Nephron progenitor cell (in vitro differentiated cells): ENCODE results near the gene HLF.

Experiments
- DNase-seq: peaks from one replicate; pipeline ENCODE4 v3.0.0; 2021
- H3K27ac Mint-ChIP-seq: 2 replicates; pipeline ENCODE4 v1.8.0; 2021; ENCODE audit warnings: mild to moderate bottlenecking, moderate library complexity, mixed read lengths
- H3K27me3 Mint-ChIP-seq: 2 replicates; pipeline ENCODE4 v1.8.0; 2021; ENCODE audit warnings: mild to moderate bottlenecking, low read depth, mixed read lengths; ENCODE audit not compliant: poor library complexity
- H3K36me3 Mint-ChIP-seq: 2 replicates; pipeline ENCODE4 v1.8.0; 2021; ENCODE audit warnings: low read depth, mixed read lengths
- H3K4me1 Mint-ChIP-seq: 2 replicates; pipeline ENCODE4 v1.8.0; 2021; ENCODE audit warnings: mixed read lengths
- H3K4me3 Mint-ChIP-seq: 2 replicates; pipeline ENCODE4 v1.8.0; 2021; ENCODE audit warnings: mild to moderate bottlenecking, moderate library complexity, mixed read lengths
- H3K9me3 Mint-ChIP-seq: 2 replicates; pipeline ENCODE4 v1.8.0; 2021; ENCODE audit warnings: mild to moderate bottlenecking, moderate library complexity, mixed read lengths
- CTCF ChIP-seq: fragments of 200-600 bp; sonication (generic); IDR thresholded peaks from 2 replicates; pipeline ENCODE4 v1.5.0; 2021; ENCODE audit warnings: antibody characterized with exemption

Gene HLF

GRCh38 chr17:55289106-55289446 is 24.3 kb downstream of the HLF start:
- DNase-seq: no peak
- Mint-ChIP-seq H3K36me3 (no peaks in the 10 kb centered on the region), H3K27me3 (peaks cover 3% of the 10 kb centered on the region), H3K4me3 (no peak overlapping the region), H3K9me3 (peaks cover 28% of the 10 kb centered on the region), H3K27ac (no peak overlapping the region), H3K4me1 (no peaks in the 10 kb centered on the region)
- TF ChIP-seq CTCF: no peak

DNA sequence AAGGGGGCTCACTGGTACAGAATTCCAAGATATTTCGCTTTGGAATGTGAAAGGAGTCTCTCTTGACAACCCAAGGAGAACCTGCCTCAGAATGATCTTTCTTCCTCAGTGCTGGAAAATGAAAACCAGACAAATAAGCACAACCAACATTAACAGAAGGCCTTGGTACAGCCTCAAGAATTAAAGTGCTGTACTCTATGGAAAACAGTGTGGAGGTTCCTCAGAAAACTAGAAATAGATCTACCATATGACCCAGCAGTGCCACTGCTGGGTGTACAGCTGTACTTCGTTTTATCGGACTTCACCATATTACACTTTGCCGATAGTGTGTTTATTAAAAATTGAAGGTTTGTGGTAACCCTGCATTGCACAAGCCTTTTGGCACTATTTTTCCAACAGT is 25.2 kb downstream of the HLF start:
- H3K9me3 Mint-ChIP-seq: peaks cover 28% of the 10 kb centered on the region
- H3K36me3 Mint-ChIP-seq: no peaks in the 10 kb centered on the region
- DNase-seq: no peak
- peaks cover 3% of the 10 kb centered on the region for H3K27me3 Mint-ChIP-seq
- TF ChIP-seq CTCF: no peak
- H3K27ac Mint-ChIP-seq: no peak overlapping the region
- no peak overlapping the region for H3K4me3 Mint-ChIP-seq
- H3K4me1 Mint-ChIP-seq: peaks cover under 1% of the 10 kb centered on the region

DNA sequence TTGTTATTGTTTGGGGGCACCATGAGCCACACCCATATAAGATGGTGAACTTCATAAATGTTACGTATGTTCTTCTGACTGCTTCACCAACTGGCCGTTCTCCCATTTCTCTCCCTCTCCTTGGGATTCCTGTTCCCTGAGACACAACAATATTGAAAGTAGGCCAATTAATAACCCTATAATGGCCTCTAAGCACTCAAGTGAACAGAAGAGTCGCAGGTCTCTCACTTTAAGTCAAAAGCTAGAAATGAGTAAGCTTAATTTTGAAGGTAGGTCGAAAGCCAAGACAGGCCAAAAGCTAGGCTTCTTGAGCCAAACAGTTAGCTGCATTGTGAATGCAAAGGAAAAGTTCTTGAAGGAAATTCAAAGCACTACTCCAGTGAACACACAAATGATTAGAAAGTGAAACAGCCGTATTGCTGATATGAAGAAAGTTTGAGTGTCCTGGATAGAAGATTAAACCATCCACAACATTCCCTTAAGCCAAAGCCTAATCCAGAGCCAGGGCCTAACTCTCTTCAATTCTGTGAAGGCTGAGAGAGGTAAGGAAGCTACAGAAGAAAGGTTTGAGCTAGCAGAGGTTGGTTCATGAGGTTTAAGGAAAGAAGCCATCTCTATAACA is 25.8 kb downstream of the HLF start:
- Mint-ChIP-seq H3K9me3 (peaks cover 28% of the 10 kb centered on the region), H3K4me3 (no peak overlapping the region), H3K27me3 (peaks cover 3% of the 10 kb centered on the region), H3K4me1 (peaks cover 7% of the 10 kb centered on the region), H3K36me3 (no peaks in the 10 kb centered on the region), H3K27ac (no peak overlapping the region)
- DNase-seq: no peak
- no peak for TF ChIP-seq CTCF

DNA sequence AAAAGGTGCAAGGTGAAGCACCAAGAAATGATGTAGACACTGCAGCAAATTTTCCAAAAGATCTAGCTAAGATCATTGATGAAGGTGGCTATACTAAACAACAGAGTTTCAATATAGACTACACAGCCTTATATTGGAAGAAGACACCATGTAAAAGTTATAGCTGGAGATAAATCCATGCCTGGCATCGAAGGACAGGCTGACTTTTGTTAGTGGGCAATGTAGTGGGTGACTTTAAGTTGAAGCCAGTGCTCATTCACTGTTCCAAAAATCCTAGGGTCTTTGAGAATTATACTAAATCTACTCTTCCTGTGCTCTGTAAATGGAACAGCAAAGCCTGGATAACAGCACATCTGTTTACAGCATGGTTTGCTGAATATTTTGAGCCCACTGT is 26.4 kb downstream of the HLF start:
- Mint-ChIP-seq H3K4me3 (no peak overlapping the region), H3K4me1 (peaks cover 9% of the 10 kb centered on the region), H3K27ac (no peak overlapping the region), H3K27me3 (peaks cover 3% of the 10 kb centered on the region), H3K9me3 (peaks cover 26% of the 10 kb centered on the region), H3K36me3 (no peaks in the 10 kb centered on the region)
- no peak for TF ChIP-seq CTCF
- no peak for DNase-seq

GRCh38 chr17:55292094-55292493 is 27.3 kb downstream of the HLF start:
- Mint-ChIP-seq H3K36me3 (no peaks in the 10 kb centered on the region), H3K4me3 (no peak overlapping the region), H3K9me3 (peaks cover 18% of the 10 kb centered on the region), H3K4me1 (peaks cover 9% of the 10 kb centered on the region), H3K27ac (no peak overlapping the region), H3K27me3 (peaks cover 3% of the 10 kb centered on the region)
- TF ChIP-seq CTCF: no peak
- DNase-seq: no peak

GRCh38 chr17:55294042-55294751 is 29.4 kb downstream of the HLF start:
- peaks cover 18% of the 10 kb centered on the region for H3K9me3 Mint-ChIP-seq
- H3K36me3 Mint-ChIP-seq: no peaks in the 10 kb centered on the region
- H3K4me1 Mint-ChIP-seq: peaks cover 9% of the 10 kb centered on the region
- no peak for DNase-seq
- H3K27me3 Mint-ChIP-seq: peaks cover 3% of the 10 kb centered on the region
- H3K4me3 Mint-ChIP-seq: no peak overlapping the region
- TF ChIP-seq CTCF: no peak
- H3K27ac Mint-ChIP-seq: no peak overlapping the region
